Skeletal muscle cell (primary cell): ENCODE data around the gene SPAG9.
A peak's percentile ranks its signal among the peaks of the same experiment; 100 is the strongest.
"Not testable (repeated sequence)": the region's sequence is repeated elsewhere in the genome, so short reads cannot be mapped to it uniquely, and the experiment has no call there.

Experiments
- DNase-seq: peaks from one replicate; pipeline ENCODE4 v3.0.0-alpha.2; 2010; ENCODE audit warnings: low read depth
- H3K4me3 ChIP-seq: 2 replicates; pipeline ENCODE4 v1.5.1; 2011; ENCODE audit warnings: low read depth, mild to moderate bottlenecking, control low read depth, low read length, moderate library complexity

SPAG9 gene

DNA sequence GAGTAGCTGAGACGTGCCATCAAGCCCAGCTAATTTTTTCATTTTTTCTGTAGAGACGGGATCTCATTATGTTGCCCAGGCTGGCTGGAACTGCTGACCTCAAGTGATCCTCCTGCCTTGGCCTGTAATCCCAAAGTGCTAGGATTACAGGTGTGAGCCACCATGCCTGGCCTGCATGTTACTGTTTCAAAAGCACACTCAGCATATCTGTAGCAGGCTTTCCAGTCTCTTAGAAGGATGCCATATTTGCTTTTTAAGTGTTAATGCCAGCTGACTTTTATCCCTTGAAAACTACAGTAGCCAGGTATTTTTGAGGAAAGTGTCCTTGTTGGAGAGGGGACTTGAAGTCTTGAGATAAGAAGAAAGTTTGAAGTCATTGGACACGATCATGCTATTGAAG is 15.3 kb upstream of the SPAG9 start:
- no peak overlapping the region for H3K4me3 ChIP-seq
- DNase-seq = no peak

- no peak overlapping the region for H3K4me3 ChIP-seq
- DNase-seq = no peak
Observed at GRCh38 chr17:51133365-51133764, 12.7 kb upstream of the SPAG9 start.

DNA sequence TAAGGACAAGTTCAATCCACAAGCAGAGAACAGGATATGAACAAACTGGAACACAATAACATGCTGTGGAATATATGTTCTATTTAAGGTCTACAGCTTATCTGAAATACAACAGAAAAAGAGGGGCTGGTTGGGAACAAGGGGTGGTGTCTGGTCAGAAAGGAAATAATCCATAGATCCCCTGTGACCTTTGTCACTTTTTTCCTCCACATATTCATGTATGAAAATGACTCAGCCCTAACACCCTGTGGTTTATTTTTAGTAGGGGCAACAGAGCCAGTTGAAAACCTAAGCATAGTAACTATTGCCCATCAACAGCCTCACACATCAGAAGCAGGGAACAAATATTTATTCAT is 12.3 kb upstream of the SPAG9 start:
- DNase-seq = no peak
- no peak overlapping the region for H3K4me3 ChIP-seq

DNA sequence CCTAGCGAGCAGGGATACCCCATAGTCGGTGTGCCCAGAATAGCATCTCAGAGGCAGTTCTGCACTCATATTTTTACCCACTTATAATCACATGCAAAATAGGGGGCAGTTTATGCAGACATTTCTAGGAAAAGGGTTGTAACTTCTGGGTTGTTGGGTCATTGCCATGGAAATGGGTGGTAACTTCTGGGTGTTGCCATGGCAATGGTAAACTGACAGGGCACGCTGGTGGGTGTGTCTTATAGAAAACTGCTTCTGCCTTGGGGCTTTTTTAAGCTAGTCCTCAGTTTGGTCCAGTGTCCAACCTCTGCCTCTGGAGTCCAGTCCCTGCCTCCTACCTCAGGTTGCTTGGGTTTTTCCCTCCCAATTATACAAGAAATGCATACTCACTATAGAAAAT is 7.4 kb upstream of the SPAG9 start:
- no peak for DNase-seq
- H3K4me3 ChIP-seq = no peak overlapping the region

- no peak overlapping the region for H3K4me3 ChIP-seq
- DNase-seq = no peak
Observed at GRCh38 chr17:51124640-51125503, 4.2 kb upstream of the SPAG9 start.

DNA sequence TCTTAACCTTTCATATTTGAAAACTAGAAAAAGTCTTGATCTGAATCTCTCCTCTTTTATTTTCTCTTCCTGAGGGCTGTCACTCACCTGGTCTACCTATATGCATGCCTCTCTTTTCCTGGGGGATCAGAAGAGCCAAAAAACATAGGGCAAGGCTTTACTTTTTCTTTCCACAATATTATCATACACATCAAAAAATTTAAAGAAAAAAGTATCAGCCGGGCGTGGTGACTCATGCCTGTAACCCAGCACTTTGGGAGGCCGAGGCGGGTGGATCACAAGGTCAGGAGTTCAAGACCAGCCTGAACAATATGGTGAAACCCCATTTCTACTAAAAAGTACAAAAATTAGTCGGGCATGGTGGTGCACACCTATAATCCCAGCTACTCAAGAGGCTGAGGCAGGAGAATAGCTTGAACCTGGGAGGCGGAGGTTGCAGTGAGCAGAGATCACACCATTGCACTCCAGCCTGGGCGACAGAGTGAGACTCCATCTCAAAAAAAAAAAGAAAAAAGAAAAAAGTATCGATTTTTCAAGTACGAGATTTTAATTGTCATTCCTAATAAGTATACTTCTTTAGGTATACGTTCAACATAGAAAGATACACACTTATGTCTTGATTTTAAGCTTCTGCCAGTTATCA is 1.9 kb upstream of the SPAG9 start:
- not testable (repeated sequence) for DNase-seq, H3K4me3 ChIP-seq

GRCh38 chr17:51121620-51122472 is 1.2 kb upstream of the SPAG9 start:
- DNase-seq = peak; percentile 77
- peak overlapping the region; percentile 66 for H3K4me3 ChIP-seq

DNA sequence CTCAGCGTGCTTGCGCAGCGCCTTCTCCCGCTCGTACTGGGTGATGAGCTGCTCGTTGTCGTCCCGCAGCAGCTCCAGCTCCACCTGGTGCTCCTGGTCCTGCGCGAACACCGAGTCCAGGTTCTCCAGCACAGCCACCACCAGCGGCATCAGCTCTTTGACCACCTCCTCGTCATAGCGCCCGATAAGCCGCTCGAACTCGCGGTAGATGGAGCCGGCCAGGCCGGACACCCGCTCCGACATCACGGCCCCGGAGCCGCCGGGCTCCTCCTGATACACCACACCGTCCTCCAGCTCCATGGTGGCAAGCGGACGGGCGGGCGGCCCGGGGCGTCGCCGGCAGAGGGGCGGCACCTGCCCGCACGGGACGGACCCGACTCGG is 320 bp downstream of the SPAG9 start:
- no peak for DNase-seq

DNA sequence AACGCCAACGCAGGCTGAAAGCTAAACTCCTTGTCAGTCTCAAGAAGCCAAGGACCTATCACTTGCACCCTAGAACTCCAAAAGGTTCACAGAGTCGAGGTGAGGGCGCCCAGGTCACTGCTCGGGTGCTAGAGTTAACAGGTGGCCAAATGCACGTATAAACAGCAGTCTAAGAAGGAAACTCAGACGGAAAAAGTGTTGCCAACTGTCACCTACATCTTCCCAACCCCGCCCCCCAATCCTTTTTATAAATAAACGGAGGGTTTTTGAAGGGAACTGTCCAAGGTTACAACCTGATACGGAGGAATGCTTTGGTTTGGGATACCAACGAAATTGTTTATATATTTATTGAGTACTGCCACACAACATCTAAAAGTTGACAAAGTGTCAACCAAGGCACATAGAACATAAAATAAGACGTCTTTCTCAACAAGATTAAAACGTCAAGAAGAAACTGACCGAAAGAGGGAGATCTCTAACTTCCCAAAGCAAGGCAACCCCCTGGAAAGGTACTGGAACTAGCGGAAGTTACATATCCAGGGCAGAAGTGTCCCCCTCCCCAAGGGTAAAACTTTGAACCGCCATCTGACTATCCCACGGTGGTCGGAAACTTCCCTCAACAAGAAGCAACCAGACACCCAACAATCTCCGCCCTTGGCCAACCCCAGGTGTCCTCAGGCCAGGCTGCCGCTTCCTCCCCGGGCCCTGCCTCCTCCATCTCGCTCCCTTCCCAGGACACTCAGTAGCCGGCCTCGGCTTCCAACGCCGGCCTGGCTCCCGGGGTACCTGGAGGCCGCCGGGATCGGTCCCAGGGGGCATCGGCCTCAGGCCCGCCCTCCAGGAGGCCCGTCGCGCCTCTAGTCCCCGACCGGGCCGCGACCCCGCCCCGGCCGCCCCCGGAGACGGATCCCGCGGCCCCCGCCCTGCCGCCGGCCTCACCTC is 982 bp downstream of the SPAG9 start:
- H3K4me3 ChIP-seq = peak overlapping the region; percentile 98
- DNase-seq = no peak

More for the DNA sequence above, 320 bp downstream of the SPAG9 start:
- H3K4me3 ChIP-seq = peak overlapping the region; percentile 98

- no peak overlapping the region for H3K4me3 ChIP-seq
- no peak for DNase-seq
Observed at GRCh38 chr17:51118330-51119195, 2.1 kb downstream of the SPAG9 start.

- DNase-seq = no peak
- no peak overlapping the region for H3K4me3 ChIP-seq
Observed at GRCh38 chr17:51115179-51115578, 5.5 kb downstream of the SPAG9 start.

GRCh38 chr17:51112303-51113222 is 8.1 kb downstream of the SPAG9 start:
- peak; percentile 53 for DNase-seq
- H3K4me3 ChIP-seq = not testable (repeated sequence)

DNA sequence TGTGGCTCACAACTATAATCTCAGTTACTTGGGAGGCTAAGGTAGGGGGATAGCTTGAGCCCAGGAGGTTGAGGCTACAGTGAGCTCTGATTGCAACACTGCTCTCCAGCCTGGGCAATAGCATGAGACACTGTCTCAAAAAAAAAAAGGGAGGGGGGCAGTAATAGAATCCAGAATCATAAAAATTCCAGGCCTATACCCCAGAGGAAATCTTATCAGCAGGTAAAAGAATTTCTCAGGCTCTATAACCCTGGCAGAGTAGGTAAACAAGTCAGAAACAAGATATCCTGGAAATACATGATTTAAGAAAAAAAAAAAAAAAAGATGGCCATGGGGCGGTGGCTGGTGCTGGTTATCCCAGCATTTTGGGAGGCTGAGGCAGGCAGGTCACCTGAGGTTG is 12.9 kb downstream of the SPAG9 start:
- DNase-seq = no peak
- no peak overlapping the region for H3K4me3 ChIP-seq

DNA sequence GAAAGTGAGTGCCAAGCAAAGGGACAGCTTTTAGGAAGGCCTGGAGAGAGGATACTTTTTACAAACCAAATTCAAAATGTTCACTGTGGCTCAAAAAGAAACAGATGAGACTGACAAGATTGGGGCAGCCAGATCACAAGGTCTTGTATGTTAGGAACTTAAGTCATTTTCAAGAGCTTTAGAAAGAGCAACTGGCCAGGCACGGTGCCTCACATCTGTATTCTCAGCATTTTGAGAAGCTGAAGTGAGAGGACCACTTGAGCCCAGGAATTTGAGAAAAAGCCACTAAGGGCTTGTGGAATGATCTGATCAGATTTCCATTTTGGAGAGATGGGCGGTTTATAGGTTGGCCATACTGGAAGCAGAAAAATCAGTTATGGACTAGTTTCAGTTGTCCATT is 17.2 kb downstream of the SPAG9 start:
- no peak overlapping the region for H3K4me3 ChIP-seq

GRCh38 chr17:51103050-51103449 is 17.6 kb downstream of the SPAG9 start:
- no peak for DNase-seq
- H3K4me3 ChIP-seq = no peak overlapping the region

More for the DNA sequence above, 17.2 kb downstream of the SPAG9 start:
- no peak for DNase-seq

DNA sequence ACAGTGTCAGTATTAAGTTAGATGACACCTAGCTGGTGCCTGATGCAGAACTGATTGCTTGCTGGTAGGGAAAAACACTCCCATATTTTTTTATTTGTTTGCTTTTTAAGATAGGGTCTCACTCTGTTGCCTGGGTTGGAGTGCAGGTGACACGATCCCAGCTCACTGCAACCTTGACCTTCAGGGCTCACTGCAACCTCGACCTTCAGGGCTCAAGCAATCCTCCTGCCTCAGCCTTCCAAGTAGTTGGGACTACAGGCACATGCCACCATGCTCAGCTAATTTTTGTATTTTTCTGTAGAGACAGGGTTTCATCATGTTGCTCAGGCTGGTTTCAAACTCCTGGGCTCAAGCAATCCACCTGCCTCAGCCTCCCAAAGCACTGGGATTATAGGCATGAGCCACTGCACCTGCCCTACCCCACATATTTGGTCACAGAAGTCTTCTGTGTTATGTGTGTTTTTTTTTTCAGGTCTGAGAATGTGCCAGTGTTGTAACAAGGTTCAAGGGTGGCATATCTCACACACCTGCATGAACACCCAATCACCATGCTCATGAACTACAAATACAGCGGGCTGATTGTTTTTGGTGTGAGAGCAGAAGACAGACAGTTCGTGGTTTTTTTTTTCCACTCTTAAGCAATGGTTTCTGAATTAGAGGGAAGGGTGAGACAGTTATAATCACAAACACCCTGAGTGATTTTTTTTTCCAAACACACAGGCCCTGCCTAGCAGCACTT is 22.8 kb downstream of the SPAG9 start:
- DNase-seq = no peak
- no peak overlapping the region for H3K4me3 ChIP-seq

DNA sequence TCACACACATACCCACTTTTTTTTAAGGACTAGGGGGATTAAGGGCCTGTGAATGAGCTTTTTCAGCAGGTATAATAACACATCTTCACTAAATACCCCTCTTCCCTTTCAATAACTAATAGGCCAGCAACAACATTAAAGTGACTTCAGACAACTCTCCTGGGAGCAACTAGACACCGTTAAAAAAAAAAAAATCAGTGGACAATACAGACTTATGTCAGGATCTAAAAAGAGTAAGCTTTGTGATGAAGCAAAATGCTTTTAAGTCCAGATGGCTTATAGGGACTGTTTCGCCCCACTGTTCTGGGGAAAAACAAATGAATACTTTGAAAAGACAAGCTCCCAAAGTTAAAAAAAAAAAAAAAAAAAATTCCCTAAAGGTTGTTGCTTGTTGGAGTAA is 29.0 kb downstream of the SPAG9 start:
- DNase-seq = no peak
- H3K4me3 ChIP-seq = no peak overlapping the region
